Omental fat pad (tissue), 4 donors: ENCODE results near the gene ATP6V0D1. TPM values are rescaled to one million over a fixed set of nuclear protein-coding genes. Genes with fewer than 3 reads are reported as not detected.

ENCODE experiments used
- ATAC-seq: fragments of 150-250 bp; one replicate; pipeline ENCODE4 v1.9.1; 2016; ENCODE audit warnings: mild to moderate bottlenecking, moderate library complexity; ENCODE audit not compliant: low FRiP score
- DNase-seq: peaks from one replicate; pipeline ENCODE4 v3.0.0-alpha.2; 2019; ENCODE audit warnings: low spot score
- CTCF ChIP-seq, 3 donors: fragments of 450-650 bp; IDR thresholded peaks; one replicate each; pipeline ENCODE4 v1.5.1; 2016 to 2017; ENCODE audit warnings: antibody characterized with exemption in 3 of 3, mild to moderate bottlenecking in 3 of 3, moderate library complexity in 2 of 3
- total RNA-seq, 4 donors: library from RNA; depleted of rRNA; stranded (reverse); fragments of >200 nt; gene quantifications; one replicate each; pipeline ENCODE4 v1.1.0, GENCODE V29; 2016

ATP6V0D1 gene
- total RNA-seq, 4 donors from 2014 or later = 67.8 to 154 (median 124) TPM

- no peak for TF ChIP-seq CTCF (IDR thresholded peaks at IDR 0.05)
- no peak for DNase-seq
- no peak for ATAC-seq
Observed at GRCh38 chr16:67426022-67426421, 54.9 kb downstream of the ATP6V0D1 start.

- DNase-seq (no peak), ATAC-seq (no peak)
- TF ChIP-seq CTCF (IDR thresholded peaks at IDR 0.05) = no peak
Observed at GRCh38 chr16:67425580-67425979, 55.4 kb downstream of the ATP6V0D1 start.

- DNase-seq (no peak), ATAC-seq (no peak)
- no peak for TF ChIP-seq CTCF (IDR thresholded peaks at IDR 0.05)
Observed at GRCh38 chr16:67425061-67425460, 55.9 kb downstream of the ATP6V0D1 start.

- TF ChIP-seq CTCF (IDR thresholded peaks at IDR 0.05) = no peak
- DNase-seq (no peak), ATAC-seq (no peak)
Observed at GRCh38 chr16:67424261-67424615, 56.7 kb downstream of the ATP6V0D1 start.

- DNase-seq (no peak), ATAC-seq (no peak)
- no peak for TF ChIP-seq CTCF (IDR thresholded peaks at IDR 0.05)
Observed at GRCh38 chr16:67423611-67424260, 57.2 kb downstream of the ATP6V0D1 start.

GRCh38 chr16:67423015-67423414 lies 57.9 kb downstream of the ATP6V0D1 start:
- no peak for TF ChIP-seq CTCF (IDR thresholded peaks at IDR 0.05)
- ATAC-seq (no peak), DNase-seq (no peak)

GRCh38 chr16:67421030-67421429 lies 59.9 kb downstream of the ATP6V0D1 start:
- ATAC-seq (no peak), DNase-seq (no peak)
- no peak for TF ChIP-seq CTCF (IDR thresholded peaks at IDR 0.05)
